Measurements from ENCODE around the gene HLA-DPB1. TPM values are rescaled to one million over a fixed set of nuclear protein-coding genes. Genes with fewer than 3 reads are reported as not detected.

The HLA-DPB1 gene
- polyA plus RNA-seq, 1 experiment, result 11.2 TPM

DNA sequence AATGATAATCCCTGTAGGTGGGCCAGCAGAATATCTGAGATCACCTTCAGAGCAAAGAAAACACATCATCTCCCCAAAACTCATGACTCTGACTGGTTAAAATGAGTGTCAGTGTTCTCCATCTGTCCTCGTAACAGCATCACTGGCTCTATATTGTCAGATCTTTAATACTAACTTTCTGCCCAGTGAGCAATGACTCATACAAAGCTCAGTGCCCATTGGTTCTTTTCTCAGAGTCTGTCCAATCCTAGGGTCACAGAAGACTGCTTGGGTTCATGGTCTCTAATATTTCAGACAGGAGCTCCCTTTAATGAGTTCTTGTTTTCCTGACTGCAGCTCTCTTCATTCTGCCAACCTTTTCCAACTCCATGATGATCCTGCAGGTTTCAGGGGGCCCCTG is 36.4 kb downstream of the HLA-DPB1 start:
- H3K4me3 ChIP-seq (ENCODE audit: low read depth, low read length), result no peak overlapping the region
- ChIA-PET CTCF (interaction anchor here (1.2 to 1.3 kb wide), 3 partner anchors 36 to 244 kb away, joined by 3 to 4 read pairs (median 4); no protein-coding TSS in a partner anchor), POLR2A (no interaction called here)
- peak; percentile 9 for DNase-seq (ENCODE audit: low read depth)
- TF ChIP-seq, protein P1, sequence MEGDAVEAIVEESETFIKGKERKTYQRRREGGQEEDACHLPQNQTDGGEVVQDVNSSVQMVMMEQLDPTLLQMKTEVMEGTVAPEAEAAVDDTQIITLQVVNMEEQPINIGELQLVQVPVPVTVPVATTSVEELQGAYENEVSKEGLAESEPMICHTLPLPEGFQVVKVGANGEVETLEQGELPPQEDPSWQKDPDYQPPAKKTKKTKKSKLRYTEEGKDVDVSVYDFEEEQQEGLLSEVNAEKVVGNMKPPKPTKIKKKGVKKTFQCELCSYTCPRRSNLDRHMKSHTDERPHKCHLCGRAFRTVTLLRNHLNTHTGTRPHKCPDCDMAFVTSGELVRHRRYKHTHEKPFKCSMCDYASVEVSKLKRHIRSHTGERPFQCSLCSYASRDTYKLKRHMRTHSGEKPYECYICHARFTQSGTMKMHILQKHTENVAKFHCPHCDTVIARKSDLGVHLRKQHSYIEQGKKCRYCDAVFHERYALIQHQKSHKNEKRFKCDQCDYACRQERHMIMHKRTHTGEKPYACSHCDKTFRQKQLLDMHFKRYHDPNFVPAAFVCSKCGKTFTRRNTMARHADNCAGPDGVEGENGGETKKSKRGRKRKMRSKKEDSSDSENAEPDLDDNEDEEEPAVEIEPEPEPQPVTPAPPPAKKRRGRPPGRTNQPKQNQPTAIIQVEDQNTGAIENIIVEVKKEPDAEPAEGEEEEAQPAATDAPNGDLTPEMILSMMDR (IDR thresholded peaks at IDR 0.05; ENCODE audit: insufficient read depth, low read depth, low read length), result no peak
- H3K36me3 ChIP-seq (ENCODE audit: control insufficient read depth, insufficient read depth, low read length), result no peaks in the 10 kb centered on the region
- peaks cover 31% of the 10 kb centered on the region for H3K27me3 ChIP-seq (ENCODE audit: control insufficient read depth, insufficient read depth, low read length)

DNA sequence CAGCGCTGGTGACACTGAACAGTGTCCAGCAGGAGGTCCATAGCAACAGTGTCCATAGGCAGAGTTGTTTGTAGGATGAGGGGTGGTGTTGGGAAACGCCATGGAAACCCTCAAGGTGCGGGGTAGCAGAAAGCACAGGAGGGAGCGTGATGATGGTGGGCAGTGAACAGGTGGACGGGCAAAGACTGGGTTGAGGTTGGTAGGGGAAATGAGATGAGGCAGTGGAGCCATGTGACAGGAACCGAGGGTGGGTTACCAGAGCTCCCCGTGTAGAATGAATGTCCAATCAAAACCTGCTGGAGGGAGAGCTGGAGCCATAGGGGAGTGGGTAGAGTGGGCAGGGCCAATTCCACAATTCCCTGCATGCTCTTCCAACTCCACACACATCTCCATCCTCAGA is 38.0 kb downstream of the HLA-DPB1 start:
- CTCF ChIA-PET, result interaction anchor here (0.7 to 0.9 kb wide), 3 partner anchors 59 to 425 kb away, joined by 3 to 4 read pairs (median 4); no protein-coding TSS in a partner anchor
- H3K27me3 ChIP-seq (ENCODE audit: control insufficient read depth, insufficient read depth, low read length), result peaks cover 35% of the 10 kb centered on the region
- TF ChIP-seq, protein P1 (IDR thresholded peaks at IDR 0.05; ENCODE audit: insufficient read depth, low read depth, low read length), result no peak
- POLR2A ChIA-PET, result no interaction called here
- H3K36me3 ChIP-seq (ENCODE audit: control insufficient read depth, insufficient read depth, low read length), result no peaks in the 10 kb centered on the region
- no peak overlapping the region for H3K4me3 ChIP-seq (ENCODE audit: low read depth, low read length)
- no peak for DNase-seq (ENCODE audit: low read depth)

DNA sequence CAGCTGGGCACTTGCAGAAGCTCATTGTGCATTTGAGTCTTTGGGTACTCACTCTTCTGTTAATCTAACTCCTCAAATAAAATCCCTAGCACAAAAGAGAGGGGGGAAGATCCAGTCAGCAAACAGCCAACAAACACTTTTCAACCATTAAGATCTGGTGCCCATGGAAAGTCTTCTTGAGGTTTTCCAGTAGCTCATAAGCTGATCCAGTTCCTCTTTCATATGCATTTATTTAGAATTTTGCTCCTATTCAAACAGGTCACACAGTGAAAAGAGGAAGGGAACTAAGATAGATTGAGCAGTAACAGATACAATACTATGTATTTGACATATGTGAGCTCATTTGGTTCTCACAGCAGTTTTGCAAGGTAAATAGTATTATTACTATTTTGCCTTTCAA is 38.6 kb downstream of the HLA-DPB1 start:
- H3K4me3 ChIP-seq (ENCODE audit: low read depth, low read length), result no peak overlapping the region
- CTCF ChIA-PET, result interaction anchor here (0.7 to 0.9 kb wide), 3 partner anchors 58 to 425 kb away, joined by 3 to 4 read pairs (median 4); no protein-coding TSS in a partner anchor
- DNase-seq (ENCODE audit: low read depth), result no peak
- POLR2A ChIA-PET, result no interaction called here
- no peaks in the 10 kb centered on the region for H3K36me3 ChIP-seq (ENCODE audit: control insufficient read depth, insufficient read depth, low read length)
- TF ChIP-seq, protein P1 (IDR thresholded peaks at IDR 0.05; ENCODE audit: insufficient read depth, low read depth, low read length), result no peak
- peaks cover 35% of the 10 kb centered on the region for H3K27me3 ChIP-seq (ENCODE audit: control insufficient read depth, insufficient read depth, low read length)

DNA sequence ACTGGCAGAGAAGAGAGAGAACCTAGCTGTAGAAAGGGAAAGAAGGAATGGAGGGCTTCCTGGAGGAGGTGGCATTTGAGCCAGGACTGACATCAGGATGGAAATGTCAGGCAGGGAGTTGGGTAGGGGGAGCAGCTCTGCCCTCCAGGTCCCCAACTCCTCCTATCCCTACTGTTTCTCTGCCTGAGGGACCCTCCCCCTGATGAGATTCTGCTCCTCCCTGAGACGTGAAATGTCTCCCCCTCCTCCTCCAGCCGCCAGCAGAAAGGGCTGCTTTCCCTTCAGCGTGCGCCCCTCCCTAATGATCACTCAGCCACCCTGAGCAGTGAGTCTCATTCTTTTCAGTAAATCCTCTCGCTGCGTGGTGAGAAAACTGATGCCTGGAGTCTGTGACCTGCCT is 40.6 kb downstream of the HLA-DPB1 start:
- no peak overlapping the region for H3K4me3 ChIP-seq (ENCODE audit: low read depth, low read length)
- DNase-seq (ENCODE audit: low read depth), result no peak
- ChIA-PET CTCF (interaction anchor here (0.8 to 2.5 kb wide), 7 partner anchors 10 to 183 kb away, joined by 3 to 18 read pairs (median 3); partner anchors contain the start of gene RGL2), POLR2A (no interaction called here)
- TF ChIP-seq, protein P1 (IDR thresholded peaks at IDR 0.05; ENCODE audit: insufficient read depth, low read depth, low read length), result no peak
- H3K27me3 ChIP-seq (ENCODE audit: control insufficient read depth, insufficient read depth, low read length), result peaks cover 39% of the 10 kb centered on the region
- no peaks in the 10 kb centered on the region for H3K36me3 ChIP-seq (ENCODE audit: control insufficient read depth, insufficient read depth, low read length)

DNA sequence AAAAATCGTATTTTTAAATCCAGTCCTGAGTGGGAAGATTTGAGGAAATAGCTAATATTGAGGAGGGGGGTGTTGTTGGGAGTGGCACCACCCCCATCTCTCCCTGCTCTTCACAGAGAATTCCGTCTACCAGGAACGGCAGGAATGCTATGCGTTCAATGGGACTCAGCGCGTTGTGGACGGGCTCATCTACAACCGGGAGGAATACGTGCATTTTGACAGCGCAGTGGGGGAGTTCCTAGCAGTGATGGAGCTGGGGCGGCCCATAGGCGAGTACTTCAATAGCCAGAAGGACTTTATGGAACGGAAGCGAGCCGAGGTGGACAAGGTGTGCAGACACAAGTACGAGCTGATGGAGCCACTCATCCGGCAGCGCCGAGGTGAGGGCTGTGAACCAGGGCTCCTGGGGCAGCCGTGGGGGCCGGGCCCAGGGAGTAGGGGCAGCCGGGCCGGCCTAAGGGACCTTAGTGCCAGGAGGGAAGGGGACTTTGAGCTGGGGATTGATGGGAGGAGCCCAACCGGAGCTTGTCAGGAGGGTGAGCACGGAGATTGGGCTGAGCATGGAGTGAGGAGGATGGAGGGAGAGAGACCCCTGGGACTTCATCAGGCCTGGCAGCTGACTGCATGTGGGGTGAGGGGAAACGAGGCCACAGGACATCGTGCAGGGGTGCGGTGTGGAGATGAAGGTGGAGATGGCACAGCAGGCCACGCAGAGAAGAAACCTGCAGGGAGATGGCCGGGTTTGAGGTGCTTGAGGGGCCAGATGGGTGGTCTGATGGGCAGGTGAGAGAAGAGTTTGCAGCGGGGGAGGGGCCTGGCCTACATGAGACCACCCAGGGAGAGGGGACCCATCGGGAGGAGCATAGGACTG is 41.3 kb downstream of the HLA-DPB1 start:
- DNase-seq (ENCODE audit: low read depth), result no peak
- Histone ChIP-seq H3K27me3 (ENCODE audit: control insufficient read depth, insufficient read depth, low read length) (peaks cover 39% of the 10 kb centered on the region), H3K36me3 (ENCODE audit: control insufficient read depth, insufficient read depth, low read length) (no peaks in the 10 kb centered on the region), H3K4me3 (ENCODE audit: low read depth, low read length) (no peak overlapping the region)
- TF ChIP-seq, protein P1 (IDR thresholded peaks at IDR 0.05; ENCODE audit: insufficient read depth, low read depth, low read length), result no peak
- CTCF ChIA-PET, result interaction anchor here (0.6 to 2.5 kb wide), 9 partner anchors 9 to 182 kb away, joined by 3 to 18 read pairs (median 5); partner anchors contain the start of gene RGL2
- POLR2A ChIA-PET, result no interaction called here

All from BJ (cell line).